ENCODE data around the gene PLCB4.

PLCB4 gene

DNA sequence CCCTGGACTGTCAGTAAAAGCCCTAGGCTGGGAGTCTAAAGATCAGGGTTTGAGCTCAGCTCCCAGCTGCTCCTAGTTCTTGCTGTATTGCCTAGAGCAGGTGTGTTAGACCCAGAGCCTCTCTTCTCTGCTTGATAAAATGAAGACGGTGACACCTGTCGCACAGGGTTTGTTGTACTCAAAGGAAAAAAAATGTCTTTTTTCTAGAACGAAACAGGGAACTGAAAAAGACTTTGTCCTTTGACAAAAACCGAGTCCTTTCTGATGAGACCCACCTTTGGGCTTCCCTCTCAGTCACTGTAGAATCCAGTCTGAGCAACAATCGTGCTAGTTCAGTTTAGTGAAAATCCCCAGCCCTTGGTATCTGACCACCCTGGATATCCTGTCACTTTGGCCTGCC, 343.4 kb downstream of the PLCB4 start:
- DNase-seq = no peak

- no peak for DNase-seq
These were observed 344.1 kb downstream of the PLCB4 start for GRCh38 chr20:9413001-9413400.

DNA sequence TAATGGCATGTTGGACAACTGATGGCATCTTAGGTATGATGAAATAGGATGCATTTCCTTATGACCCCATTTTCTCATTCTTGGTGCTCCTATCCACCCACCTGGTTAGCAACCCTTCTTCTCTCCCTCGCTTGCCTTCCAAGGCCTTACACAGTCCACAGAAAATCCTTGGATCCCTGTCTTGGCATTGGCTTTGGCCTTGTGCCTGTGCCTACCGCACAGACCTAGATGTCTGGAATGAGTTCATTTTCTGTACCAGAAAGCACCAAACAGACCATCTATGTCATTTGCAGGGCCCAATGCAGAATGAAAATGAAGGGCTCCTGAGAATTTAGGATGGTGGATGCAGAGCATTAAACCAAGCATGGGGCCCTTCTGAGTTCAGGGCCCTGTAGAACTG, 346.5 kb downstream of the PLCB4 start:
- DNase-seq = no peak

DNA sequence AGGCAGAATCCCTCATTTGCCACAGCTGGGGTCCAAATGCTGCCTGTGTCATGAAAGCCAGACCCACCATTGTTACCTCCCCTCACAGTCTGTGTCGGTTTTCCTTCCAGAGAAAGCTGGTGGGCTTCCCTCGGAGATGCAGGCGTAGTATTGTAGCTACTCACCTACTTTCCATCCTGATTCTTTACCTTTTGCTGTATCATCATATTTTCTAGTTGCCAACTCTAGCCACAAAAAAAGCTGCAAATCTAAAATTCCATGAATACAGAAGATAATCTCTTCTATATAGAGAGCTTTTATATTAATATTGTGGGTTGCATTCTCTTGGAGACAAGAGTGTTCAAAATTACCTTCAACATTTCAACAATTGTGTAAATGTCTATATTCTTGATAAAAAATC, 347.5 kb downstream of the PLCB4 start:
- no peak for DNase-seq

GRCh38 chr20:9417665-9418064, 348.8 kb downstream of the PLCB4 start:
- DNase-seq = no peak

- DNase-seq = no peak
These were observed 353.6 kb downstream of the PLCB4 start for GRCh38 chr20:9422321-9423057.

- no peak for DNase-seq
These were observed 355.7 kb downstream of the PLCB4 start for GRCh38 chr20:9424551-9424950.

DNA sequence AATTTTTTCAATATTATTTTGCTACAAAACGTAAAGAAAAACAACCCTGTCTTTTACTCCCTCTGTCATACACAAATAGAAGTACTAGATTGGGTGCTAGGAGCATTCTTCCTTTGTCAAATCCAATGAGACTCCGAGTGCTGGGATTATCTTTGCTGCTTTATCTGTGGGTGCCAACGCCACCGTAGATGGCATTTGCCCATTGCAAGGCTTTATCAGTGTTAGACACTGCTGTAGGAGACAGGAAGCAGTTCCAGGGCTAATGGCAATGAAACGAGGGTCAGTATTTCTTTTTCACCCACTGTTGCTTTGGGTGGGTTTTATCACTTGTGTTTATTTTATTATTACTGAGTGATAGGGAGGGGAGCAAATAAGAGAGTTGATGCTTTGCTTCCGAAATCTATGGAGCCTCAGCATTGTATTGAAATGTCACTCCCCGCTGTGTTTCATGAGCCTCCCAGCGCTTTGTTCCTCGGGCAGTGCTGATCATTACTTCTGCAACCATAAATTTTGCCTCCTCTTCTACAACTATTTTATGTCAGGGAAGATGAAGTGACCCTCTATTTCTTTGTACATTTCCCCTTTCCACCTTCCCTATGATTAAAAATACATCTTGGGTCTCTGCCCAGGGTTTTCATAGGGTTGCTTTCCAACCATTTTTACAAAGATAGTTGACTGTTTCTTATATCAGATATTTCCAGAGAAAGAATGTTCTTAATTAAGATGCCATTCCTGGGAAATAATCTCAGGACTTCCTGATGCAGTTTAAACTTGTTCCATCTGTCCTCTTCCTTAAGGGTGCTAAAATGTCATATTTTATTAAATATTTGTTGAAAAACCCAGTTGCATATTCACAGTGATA, 358.8 kb downstream of the PLCB4 start:
- DNase-seq = no peak

GRCh38 chr20:9428292-9428607, 359.4 kb downstream of the PLCB4 start:
- DNase-seq = no peak

DNA sequence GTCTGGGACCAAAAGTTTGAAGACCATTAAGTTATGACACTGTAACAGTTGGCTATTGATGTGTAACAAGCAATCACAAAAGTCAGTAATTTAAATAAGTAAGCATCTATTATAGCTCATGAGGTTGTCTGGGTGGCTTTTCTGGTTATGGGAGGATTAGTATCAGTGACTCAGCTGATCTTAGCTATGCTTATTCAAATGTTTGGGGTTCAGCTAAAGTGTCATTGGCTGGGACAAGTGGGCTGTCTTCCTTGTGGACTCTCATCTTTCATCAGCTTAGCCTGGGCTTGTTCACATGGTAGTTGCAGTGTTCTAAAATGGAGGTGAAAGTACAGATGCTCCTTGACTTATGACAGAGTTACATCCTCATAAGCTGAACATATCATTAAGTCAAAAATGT, 370.9 kb downstream of the PLCB4 start:
- no peak for DNase-seq

- DNase-seq = no peak
These were observed 372.0 kb downstream of the PLCB4 start for GRCh38 chr20:9440892-9441291.

GRCh38 chr20:9441948-9442347, 373.1 kb downstream of the PLCB4 start:
- no peak for DNase-seq

DNA sequence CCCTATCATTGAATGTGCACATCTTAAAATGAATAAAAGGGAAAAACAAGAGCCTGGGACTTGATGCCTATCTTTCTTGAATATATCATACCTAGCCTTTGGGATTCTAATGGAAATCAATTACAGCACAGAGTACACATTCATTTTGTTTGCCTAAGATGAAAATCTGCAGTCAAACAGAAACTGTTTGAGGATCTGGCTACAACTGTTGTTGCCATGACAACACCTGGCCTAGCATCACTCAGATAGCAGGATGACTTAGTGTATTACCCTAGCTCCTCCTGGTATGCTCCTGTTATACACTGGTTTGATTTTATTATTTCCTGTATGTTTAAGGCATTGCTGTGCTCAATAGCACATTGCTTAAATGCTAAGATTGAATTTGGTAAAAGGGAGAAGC, 374.0 kb downstream of the PLCB4 start:
- no peak for DNase-seq

- no peak for DNase-seq
These were observed 376.0 kb downstream of the PLCB4 start for GRCh38 chr20:9444921-9445320.

DNA sequence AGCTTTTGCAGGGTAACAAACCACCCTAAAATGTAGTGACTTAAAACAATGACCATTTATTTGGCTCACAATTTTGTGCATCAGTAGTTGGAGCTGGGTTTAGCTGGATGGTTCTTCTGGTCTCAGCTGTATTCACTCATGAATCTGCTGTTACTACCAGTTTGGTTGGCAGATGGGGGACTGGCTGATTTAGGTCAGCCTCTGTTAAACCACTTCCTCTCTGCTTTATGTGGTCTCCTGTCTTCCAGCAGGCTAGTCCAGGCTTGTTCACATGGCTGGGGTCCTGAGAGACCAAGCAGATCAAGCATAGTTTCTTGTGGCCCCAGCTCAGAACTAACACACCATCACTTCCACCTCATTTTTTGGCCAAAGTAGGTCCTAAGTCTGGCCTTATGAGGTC, 378.3 kb downstream of the PLCB4 start:
- no peak for DNase-seq

DNA sequence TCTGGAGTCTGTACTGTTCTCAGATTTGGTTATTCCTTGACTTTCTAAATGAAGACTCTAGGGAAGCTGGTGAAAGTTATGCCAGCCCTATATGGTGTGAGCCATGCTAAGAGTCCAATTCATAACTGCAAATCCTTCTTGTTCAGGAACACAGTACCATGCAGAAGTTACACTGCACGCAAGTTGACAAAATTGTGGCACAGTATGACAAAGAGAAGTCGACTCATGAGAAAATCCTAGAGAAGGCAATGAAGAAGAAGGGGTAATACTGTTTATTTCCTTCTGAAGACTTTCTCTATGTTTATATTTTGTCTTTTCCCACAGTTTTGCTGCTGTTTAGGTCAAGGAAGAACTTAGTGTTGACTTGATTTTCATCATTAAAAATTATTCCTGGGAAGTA, 384.3 kb downstream of the PLCB4 start:
- DNase-seq = no peak

DNA sequence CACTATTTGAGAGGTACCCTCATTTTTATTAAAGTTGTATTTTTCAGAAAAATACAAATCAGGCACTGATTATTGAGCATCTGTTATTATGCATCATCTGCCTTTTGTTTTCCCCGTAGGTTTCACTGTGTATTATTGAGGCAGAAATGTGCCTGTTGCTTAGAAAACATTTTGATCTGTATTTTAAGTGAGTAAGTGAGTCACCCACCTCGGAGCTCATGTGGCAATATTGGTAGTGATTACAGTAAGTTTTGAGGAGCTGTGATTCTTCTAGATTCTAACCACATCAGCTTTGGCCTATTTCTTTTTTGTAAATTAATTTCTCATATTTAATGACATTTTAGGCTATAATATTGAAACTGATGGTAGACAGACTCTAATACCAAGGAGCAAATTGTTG, 385.9 kb downstream of the PLCB4 start:
- no peak for DNase-seq

DNA sequence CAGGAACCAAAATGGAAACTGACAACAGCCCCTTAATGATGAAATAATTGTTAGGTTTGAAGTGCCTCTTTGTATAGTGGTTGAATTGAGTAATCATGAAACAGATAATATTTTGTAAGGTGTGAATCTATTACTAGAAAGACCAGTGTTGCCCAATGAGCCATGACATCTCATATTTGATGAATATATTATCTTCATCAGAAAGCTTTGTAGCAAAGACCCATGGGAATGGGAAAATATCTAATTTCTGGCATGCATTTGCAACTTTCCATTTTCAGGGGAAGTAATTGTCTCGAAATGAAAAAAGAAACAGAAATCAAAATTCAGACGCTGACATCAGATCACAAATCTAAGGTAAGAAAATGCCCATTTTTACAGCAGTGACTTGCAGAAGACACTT, 388.2 kb downstream of the PLCB4 start:
- DNase-seq = no peak

DNA sequence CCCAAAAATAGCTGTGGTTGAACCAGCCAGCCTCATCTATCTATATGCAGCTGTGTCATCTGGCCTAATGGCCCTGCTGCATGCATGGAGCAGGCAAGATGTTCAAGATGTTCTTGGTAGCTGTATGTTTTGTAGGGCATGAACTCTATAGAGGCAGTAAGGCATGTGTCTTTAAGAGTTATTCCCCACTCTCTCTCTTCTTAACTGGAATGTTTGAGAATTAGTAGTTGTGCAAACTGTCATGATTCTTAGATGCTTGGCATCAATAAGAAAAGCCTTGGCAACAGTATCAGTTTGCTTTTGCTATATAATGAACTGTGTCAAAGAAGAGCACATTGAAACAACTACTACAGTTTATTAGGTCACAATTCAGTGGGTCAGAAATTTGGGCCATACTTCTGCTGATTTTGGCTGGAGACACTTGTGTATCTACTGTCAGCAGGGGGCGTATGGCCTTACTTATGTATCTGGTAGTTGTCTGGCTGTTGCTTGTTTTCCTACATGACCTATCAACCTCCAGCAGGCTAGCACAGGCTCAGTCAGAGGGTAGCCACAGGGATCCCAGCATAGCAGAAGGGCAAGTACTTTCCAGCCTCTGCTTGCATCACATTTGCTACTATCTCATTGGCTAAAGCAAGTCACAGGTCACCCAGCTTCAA, 389.4 kb downstream of the PLCB4 start:
- no peak for DNase-seq

- DNase-seq = no peak
These were observed 391.6 kb downstream of the PLCB4 start for GRCh38 chr20:9460518-9460917.

- no peak for DNase-seq
These were observed 399.1 kb downstream of the PLCB4 start for GRCh38 chr20:9467995-9468394.

DNA sequence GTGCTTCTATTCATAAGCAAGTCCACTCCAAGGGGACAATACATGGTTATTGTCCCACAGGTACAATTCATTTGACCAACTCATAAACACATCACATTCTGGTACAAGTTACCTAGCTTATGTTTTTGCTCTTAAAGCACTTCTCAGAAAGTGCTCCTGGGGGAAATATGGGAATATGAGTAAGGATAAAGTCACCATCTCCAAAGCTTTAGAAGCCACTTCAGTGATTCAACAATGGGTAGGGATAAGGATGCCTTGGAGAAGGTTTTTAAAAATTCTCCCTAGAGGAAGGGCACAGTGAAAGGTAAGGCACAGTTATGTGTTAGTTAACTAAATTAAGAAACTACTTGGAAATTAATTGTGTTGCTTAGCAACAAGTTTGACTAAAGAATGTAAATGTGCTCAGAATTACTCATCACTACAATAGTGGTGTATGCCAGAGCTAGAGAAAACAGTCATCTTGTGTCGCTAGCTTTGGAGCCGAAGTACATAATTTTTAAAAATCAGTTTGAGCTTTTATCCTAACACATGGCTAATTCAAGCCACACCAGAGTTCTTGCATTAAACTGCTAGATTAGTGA, 406.0 kb downstream of the PLCB4 start:
- DNase-seq = no peak

DNA sequence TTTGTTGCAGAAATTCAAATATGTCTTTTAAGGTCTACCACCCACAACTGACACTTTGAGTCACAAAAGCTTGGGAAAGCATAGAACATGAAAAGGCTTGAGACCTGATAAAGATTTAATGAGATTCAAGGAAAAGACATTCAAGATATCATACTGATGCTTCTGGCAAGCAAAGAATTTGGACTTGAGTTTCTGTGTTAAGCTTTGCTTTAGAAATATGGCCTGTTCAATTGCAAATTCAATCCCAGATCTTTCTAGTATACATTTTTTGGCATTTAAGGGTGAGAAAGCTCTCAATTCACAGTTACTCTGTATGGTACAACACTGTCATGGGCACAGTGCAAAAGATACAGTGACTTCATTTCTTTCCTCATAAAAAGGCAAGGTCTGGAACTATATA, 406.6 kb downstream of the PLCB4 start:
- no peak for DNase-seq

DNA sequence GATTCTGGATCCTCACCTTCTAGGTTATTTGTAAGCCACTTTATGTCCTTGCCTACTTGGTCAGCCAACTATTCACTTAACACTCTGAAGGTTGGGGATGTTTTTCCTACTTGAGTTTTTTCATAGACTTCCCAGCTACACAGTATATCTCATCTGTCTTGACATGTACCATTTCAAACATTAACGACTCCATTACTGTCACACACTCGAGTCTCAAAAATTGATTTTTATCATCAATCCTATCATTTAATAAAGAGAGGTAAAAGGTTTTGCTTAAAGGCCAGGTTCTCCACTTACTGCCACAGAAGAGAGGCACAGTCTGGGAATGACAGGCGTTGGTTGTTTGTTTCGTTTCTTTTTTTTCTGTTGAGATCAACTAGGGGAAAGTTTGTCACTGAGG, 407.3 kb downstream of the PLCB4 start:
- no peak for DNase-seq
